Smooth muscle cell (in vitro differentiated cells): Measurements from ENCODE around the gene TSNAXIP1. TPM values are rescaled to one million over a fixed set of nuclear protein-coding genes. Genes with fewer than 3 reads are reported as not detected.

Experiments
- DNase-seq: peaks from one replicate; lab custom pipeline; 2025; ENCODE audit not compliant: unreplicated experiment; lab: John Stamatoyannopoulos, UW
- H2AFZ ChIP-seq: fragments of 200-600 bp; sonication (generic); 2 replicates; pipeline ENCODE4 v1.6.0; 2016; ENCODE audit warnings: antibody characterized with exemption, low read depth, mild to moderate bottlenecking
- H3F3A ChIP-seq: fragments of 200-600 bp; sonication (generic); 2 replicates; pipeline ENCODE4 v1.6.0; 2017; ENCODE audit warnings: antibody characterized with exemption, low read depth
- H3K27ac ChIP-seq: fragments of 200-600 bp; sonication (generic); 2 replicates; pipeline ENCODE4 v1.5.1; 2016; ENCODE audit warnings: low read depth, mild to moderate bottlenecking
- H3K27me3 ChIP-seq: fragments of 200-600 bp; sonication (generic); 2 replicates; pipeline ENCODE4 v1.6.1; 2016; ENCODE audit warnings: low read depth, mild to moderate bottlenecking
- H3K36me3 ChIP-seq: fragments of 200-600 bp; sonication (generic); 2 replicates; pipeline ENCODE4 v1.5.1; 2016; ENCODE audit warnings: low read depth
- H3K4me1 ChIP-seq: fragments of 200-600 bp; sonication (generic); 2 replicates; pipeline ENCODE4 v1.5.1; 2016; ENCODE audit warnings: low read depth
- H3K4me2 ChIP-seq: fragments of 200-600 bp; sonication (generic); 2 replicates; pipeline ENCODE4 v1.6.0; 2016; ENCODE audit warnings: mild to moderate bottlenecking
- H3K4me3 ChIP-seq: fragments of 200-600 bp; sonication (generic); 2 replicates; pipeline ENCODE4 v1.5.1; 2016; ENCODE audit warnings: mild to moderate bottlenecking
- H3K79me2 ChIP-seq: fragments of 200-600 bp; sonication (generic); 2 replicates; pipeline ENCODE4 v1.6.0; 2016; ENCODE audit warnings: low read depth, mild to moderate bottlenecking
- H3K9ac ChIP-seq: fragments of 200-600 bp; sonication (generic); 2 replicates; pipeline ENCODE4 v1.6.0; 2016; ENCODE audit warnings: low read depth
- H3K9me3 ChIP-seq: fragments of 200-600 bp; sonication (generic); replicated peaks from 2 replicates; pipeline ENCODE4 v1.5.1; 2016; ENCODE audit warnings: low read depth
- H4K20me1 ChIP-seq: fragments of 200-600 bp; sonication (generic); 2 replicates; pipeline ENCODE4 v1.6.0; 2016; ENCODE audit warnings: low read depth
- WGBS: methylation state at CpG from one replicate; pipeline ENCODE4 v1.1.7; 2016; ENCODE audit warnings: low lambda C conversion rate; 5-methylcytosine and 5-hydroxymethylcytosine counted together
- polyA plus RNA-seq: library from polyadenylated mRNA; unstranded; fragments of >200 nt; fragmentation: Nextera tagmentation; extraction: Ambion mirVana; gene quantifications from 2 replicates; pipeline ENCODE4 v1.2.1, GENCODE V29; 2016
- total RNA-seq: library from RNA; depleted of rRNA; stranded (reverse); fragments of >200 nt; gene quantifications from 2 replicates; pipeline ENCODE4 v1.2.3, GENCODE V29; 2014
- TF ChIP-seq, protein P1 (sequence below): fragments of 200-600 bp; sonication (generic); IDR thresholded peaks from 2 replicates; pipeline ENCODE4 v1.5.1; 2017; ENCODE audit warnings: borderline replicate concordance, mild to moderate bottlenecking, antibody characterized with exemption; ENCODE audit not compliant: insufficient read depth, poor library complexity, severe bottlenecking

TSNAXIP1 gene
- total and polyA plus RNA-seq, 2 experiments from 2014 or later: 0.18 to 1.0 TPM

DNA sequence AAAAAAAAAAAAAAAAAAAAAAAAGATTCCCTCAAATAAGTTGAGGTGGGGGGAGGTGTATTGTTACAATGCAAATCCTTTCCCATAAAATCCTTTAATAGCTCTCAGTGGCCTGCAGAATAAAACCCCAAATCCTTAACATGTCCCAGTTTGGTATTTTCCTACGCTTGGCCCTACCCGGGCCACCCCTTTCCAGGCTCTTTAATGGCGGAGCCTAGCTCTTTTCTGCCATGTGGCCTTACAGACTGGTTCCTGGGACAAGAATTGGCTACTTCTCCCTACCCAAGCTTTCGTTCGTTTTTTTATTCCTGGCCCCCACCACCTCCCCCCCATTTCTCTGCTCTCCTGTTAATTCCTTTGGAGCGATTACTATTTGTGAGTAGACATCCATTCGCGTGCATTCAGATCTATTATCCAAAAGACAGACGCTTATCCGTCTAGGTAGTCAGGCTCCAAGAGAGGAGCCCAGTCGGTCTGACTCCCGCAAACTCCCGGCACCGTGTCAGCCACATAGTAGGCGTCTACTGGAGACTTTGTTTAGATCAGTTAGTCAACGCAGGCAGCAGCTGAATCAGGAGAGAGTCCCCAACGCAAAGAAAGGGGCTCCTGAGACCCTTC, 34.6 kb downstream of the TSNAXIP1 start:
- peak overlapping the region; percentile 95 for H2AFZ ChIP-seq
- peaks cover 28% of the 10 kb centered on the region for H3F3A ChIP-seq
- peak overlapping the region; percentile 98 for H3K27ac ChIP-seq
- H3K4me2 ChIP-seq: peak overlapping the region; percentile 94
- H3K36me3 ChIP-seq: no peaks in the 10 kb centered on the region
- H4K20me1 ChIP-seq: peaks cover 17% of the 10 kb centered on the region
- peak overlapping the region; percentile 85 for H3K4me3 ChIP-seq
- no peaks in the 10 kb centered on the region for H3K9me3 ChIP-seq
- DNase-seq: no peak
- peaks cover 35% of the 10 kb centered on the region for H3K4me1 ChIP-seq
- peak overlapping the region; percentile 2 for H3K9ac ChIP-seq
- 55% methylated on average over 17 of the region's 17 CpGs for WGBS
- H3K79me2 ChIP-seq: peaks cover 30% of the 10 kb centered on the region
- H3K27me3 ChIP-seq: no peaks in the 10 kb centered on the region
- TF ChIP-seq, protein P1, sequence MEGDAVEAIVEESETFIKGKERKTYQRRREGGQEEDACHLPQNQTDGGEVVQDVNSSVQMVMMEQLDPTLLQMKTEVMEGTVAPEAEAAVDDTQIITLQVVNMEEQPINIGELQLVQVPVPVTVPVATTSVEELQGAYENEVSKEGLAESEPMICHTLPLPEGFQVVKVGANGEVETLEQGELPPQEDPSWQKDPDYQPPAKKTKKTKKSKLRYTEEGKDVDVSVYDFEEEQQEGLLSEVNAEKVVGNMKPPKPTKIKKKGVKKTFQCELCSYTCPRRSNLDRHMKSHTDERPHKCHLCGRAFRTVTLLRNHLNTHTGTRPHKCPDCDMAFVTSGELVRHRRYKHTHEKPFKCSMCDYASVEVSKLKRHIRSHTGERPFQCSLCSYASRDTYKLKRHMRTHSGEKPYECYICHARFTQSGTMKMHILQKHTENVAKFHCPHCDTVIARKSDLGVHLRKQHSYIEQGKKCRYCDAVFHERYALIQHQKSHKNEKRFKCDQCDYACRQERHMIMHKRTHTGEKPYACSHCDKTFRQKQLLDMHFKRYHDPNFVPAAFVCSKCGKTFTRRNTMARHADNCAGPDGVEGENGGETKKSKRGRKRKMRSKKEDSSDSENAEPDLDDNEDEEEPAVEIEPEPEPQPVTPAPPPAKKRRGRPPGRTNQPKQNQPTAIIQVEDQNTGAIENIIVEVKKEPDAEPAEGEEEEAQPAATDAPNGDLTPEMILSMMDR: no peak

DNA sequence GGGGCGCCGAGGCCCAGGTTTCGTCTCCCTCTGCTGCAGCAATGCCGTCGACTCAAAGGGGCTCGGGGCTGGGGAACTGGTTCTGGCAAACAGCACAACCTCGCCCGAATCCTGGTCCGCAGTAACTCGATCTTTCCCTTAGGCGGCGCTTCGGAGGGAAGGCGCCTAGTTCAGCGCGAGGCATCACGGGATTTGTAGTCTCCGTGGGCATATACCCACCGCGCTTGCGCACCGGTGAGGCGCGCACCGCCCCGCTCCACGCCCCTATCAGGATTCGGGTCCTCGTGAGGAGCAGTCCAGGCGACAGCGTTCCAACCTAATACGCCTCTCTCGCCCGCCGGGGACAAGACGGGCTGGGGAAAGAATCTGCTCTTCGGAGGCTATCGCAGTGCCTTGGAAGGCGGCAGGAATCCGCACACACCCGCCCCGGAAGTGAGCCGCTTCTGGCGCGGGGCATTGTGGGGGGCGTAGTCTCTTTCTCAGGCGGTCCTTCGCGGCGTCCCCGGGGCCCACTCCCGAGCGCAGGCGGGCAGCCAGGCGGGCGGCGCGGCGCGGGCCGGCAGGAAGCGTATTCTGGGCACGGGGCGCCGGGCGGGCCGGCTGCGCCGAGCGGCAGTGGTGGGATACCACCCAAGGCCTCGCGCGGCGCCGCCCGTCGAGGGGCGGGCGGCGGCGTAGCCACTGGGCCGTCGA, 35.3 kb downstream of the TSNAXIP1 start, which contains the start of gene THAP11:
Gene THAP11 (plus strand): TSS at position 505 of the 693 bp plus-strand sequence. CDS start 235 bp downstream, outside the sequence.
- H2AFZ ChIP-seq: peak within 1 kb of the TSS; percentile 95
- WGBS: 2% methylated on average over 77 of the region's 83 CpGs
- no peaks in the 10 kb centered on the region for H3K9me3 ChIP-seq
- H3K4me1 ChIP-seq: peaks cover 35% of the 10 kb centered on the region
- H3K4me3 ChIP-seq: peak within 1 kb of the TSS; percentile 85
- peaks cover 17% of the 10 kb centered on the region for H4K20me1 ChIP-seq
- DNase-seq: peak; percentile 94
- TF ChIP-seq, protein P1: peak; percentile 63
- no peaks in the 10 kb centered on the region for H3K27me3 ChIP-seq
- H3K79me2 ChIP-seq: peaks cover 30% of the 10 kb centered on the region
- peak within 1 kb of the TSS; percentile 94 for H3K4me2 ChIP-seq
- H3F3A ChIP-seq: peaks cover 30% of the 10 kb centered on the region
- H3K27ac ChIP-seq: peak within 1 kb of the TSS; percentile 98
- H3K9ac ChIP-seq: peak within 1 kb of the TSS; percentile 90
- H3K36me3 ChIP-seq: no peaks in the 10 kb centered on the region

DNA sequence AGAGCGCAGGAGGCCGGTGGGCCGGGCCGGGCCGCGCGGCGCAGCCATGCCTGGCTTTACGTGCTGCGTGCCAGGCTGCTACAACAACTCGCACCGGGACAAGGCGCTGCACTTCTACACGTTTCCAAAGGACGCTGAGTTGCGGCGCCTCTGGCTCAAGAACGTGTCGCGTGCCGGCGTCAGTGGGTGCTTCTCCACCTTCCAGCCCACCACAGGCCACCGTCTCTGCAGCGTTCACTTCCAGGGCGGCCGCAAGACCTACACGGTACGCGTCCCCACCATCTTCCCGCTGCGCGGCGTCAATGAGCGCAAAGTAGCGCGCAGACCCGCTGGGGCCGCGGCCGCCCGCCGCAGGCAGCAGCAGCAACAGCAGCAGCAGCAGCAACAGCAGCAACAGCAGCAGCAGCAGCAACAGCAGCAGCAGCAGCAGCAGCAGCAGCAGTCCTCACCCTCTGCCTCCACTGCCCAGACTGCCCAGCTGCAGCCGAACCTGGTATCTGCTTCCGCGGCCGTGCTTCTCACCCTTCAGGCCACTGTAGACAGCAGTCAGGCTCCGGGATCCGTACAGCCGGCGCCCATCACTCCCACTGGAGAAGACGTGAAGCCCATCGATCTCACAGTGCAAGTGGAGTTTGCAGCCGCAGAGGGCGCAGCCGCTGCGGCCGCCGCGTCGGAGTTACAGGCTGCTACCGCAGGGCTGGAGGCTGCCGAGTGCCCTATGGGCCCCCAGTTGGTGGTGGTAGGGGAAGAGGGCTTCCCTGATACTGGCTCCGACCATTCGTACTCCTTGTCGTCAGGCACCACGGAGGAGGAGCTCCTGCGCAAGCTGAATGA, 36.0 kb downstream of the TSNAXIP1 start:
- H3K27ac ChIP-seq: peak overlapping the region; percentile 98
- peaks cover 37% of the 10 kb centered on the region for H3K79me2 ChIP-seq
- H3K9me3 ChIP-seq: no peaks in the 10 kb centered on the region
- H3K4me1 ChIP-seq: peaks cover 35% of the 10 kb centered on the region
- H2AFZ ChIP-seq: peak overlapping the region; percentile 55
- H4K20me1 ChIP-seq: peaks cover 17% of the 10 kb centered on the region
- H3K36me3 ChIP-seq: no peaks in the 10 kb centered on the region
- 2% methylated on average over 61 of the region's 67 CpGs for WGBS
- H3K4me3 ChIP-seq: peak overlapping the region; percentile 85
- no peaks in the 10 kb centered on the region for H3K27me3 ChIP-seq
- peak overlapping the region; percentile 94 for H3K4me2 ChIP-seq
- peaks cover 30% of the 10 kb centered on the region for H3F3A ChIP-seq
- TF ChIP-seq, protein P1: peak; percentile 13
- peak overlapping the region; percentile 41 for H3K9ac ChIP-seq
- peak; percentile 44 for DNase-seq
